Fibroblast of lung (primary cell): ENCODE results near the gene NEK7.

ENCODE experiments used
- CTCF ChIP-seq, 2 donors: IDR thresholded peaks in 1 of 2; conservative IDR thresholded peaks in 1 of 2; 1 replicate in 1 of 2; 2 replicates in 1 of 2; pipeline ENCODE4 v1.5.1; 2011 to 2012; ENCODE audit warnings: low read length in 2 of 2, control low read depth in 1 of 2, inconsistent platforms in 1 of 2, low read depth in 1 of 2, mild to moderate bottlenecking in 1 of 2
- EZH2 ChIP-seq: IDR thresholded peaks from 2 replicates; pipeline ENCODE4 v1.5.1; 2012; ENCODE audit warnings: low read length, control low read depth, mild to moderate bottlenecking; ENCODE audit errors: missing control alignments

- TF ChIP-seq CTCF (conservative IDR thresholded peaks at IDR 0.05 in 1 of 2, IDR thresholded peaks at IDR 0.05 in 1 of 2; ENCODE audit: low read depth in 1 of 2, low read length in 2 of 2): no peak
- no peak for TF ChIP-seq EZH2
Measured at GRCh38 chr1:198113342-198113750, 43.5 kb upstream of the NEK7 start.
